Measurements from ENCODE around the gene CAPN15.

DNA sequence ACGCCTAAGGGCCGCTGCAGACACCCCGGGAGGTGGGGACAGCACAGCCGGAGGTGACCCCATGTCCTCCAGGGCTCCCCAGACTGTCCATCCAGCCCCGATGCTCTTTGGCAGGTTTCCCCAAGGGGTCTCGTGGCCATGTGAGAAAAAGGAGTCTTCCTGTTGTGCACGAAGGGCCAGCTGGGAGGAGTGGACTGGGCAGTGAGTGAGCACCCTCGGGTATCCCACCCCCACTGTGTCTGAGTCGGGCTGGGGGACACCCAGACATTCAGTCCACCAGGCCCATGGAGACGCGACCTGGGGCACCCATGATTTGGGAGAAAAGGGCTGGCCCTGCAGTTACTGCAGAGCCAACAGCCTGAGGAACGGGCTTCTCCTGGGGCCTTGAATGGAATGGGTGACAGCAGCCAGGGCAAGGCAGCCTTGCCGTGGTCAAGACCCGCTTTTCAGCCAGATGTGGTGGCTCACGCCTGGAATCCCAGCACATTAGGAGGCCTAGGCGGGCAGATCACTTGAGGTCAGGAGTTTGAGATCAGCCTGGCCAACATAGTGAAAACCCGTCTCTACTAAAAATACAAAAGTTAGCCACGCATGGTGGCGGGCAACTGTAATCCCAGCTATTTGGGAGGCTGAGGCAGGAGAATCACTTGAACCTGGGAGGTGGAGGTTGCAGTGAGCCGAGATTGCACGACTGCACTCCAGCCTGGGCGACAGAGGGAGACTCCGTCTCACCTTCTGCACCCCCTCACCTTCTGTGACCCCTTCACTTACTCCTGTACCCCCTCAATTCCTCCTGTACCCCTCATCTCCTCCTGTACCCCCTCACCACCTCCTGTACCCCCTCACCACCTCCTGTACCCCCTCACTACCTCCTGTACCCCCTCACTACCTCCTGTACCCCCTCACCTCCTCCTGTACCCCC lies 24.1 kb upstream of the CAPN15 start:
- TF ChIP-seq CTCF (IDR thresholded peaks at IDR 0.05 in 8 of 11, conservative IDR thresholded peaks at IDR 0.05 in 3 of 11) (no peak), POLR2A (IDR thresholded peaks at IDR 0.05) (no peak), POLR2AphosphoS5 (IDR thresholded peaks at IDR 0.05) (no peak)

Data from spleen (tissue), 7 donors.